Measurements from ENCODE around the gene CBX4. TPM values are rescaled to one million over a fixed set of nuclear protein-coding genes. Genes with fewer than 3 reads are reported as not detected.

Gene CBX4
- total RNA-seq, 2 donors from 2014 or later, result 4.2 to 4.9 TPM

DNA sequence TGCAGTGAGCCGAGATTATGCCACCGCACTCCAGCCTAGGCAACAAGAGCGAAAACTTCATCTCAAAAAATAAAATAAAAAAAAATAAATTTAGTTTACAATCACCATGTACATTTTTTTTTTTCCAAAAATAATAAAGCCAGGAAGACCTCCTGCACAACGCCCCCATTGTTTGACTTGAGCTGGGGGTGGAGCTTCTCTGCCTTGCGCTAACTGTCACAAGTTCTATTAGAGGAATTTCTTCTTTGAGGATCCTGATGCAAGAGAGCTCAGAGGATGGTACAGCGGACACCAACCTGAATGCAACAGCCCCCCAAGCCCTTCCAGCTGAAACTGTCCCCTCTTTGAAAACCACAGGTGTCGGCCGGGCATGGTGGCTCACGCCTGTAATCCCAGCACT, 24.9 kb upstream of the CBX4 start:
- DNase-seq, result no peak
- no peak overlapping the region for H3K27ac ChIP-seq (ENCODE audit: low read depth, low read length)
- H3K27me3 Mint-ChIP-seq (ENCODE audit: insufficient read depth), result peaks cover 7% of the 10 kb centered on the region
- WGBS, 2 experiments (ENCODE audit: insufficient coverage in 1 of 2, insufficient read length in 1 of 2), result 86 to 97% methylated on average over 2 to 7 of the region's 9 CpGs
- no peaks in the 10 kb centered on the region for H3K9me3 Mint-ChIP-seq
- H3K36me3 Mint-ChIP-seq (ENCODE audit: low read depth), result no peaks in the 10 kb centered on the region
- H3K9me3 ChIP-seq (ENCODE audit: control insufficient read depth, low read length), result no peaks in the 10 kb centered on the region
- H3K4me1 ChIP-seq (ENCODE audit: control insufficient read depth, insufficient read depth, low read length), result no peaks in the 10 kb centered on the region
- H3K27me3 ChIP-seq (ENCODE audit: control insufficient read depth, insufficient read depth, low read length, poor library complexity, severe bottlenecking), result no peaks in the 10 kb centered on the region
- no peak overlapping the region for H3K9ac ChIP-seq (ENCODE audit: extremely low read depth, low read length, poor library complexity, severe bottlenecking)
- peaks cover 8% of the 10 kb centered on the region for H3K4me1 Mint-ChIP-seq
- no peak overlapping the region for H3K27ac Mint-ChIP-seq
- TF ChIP-seq, protein P1, sequence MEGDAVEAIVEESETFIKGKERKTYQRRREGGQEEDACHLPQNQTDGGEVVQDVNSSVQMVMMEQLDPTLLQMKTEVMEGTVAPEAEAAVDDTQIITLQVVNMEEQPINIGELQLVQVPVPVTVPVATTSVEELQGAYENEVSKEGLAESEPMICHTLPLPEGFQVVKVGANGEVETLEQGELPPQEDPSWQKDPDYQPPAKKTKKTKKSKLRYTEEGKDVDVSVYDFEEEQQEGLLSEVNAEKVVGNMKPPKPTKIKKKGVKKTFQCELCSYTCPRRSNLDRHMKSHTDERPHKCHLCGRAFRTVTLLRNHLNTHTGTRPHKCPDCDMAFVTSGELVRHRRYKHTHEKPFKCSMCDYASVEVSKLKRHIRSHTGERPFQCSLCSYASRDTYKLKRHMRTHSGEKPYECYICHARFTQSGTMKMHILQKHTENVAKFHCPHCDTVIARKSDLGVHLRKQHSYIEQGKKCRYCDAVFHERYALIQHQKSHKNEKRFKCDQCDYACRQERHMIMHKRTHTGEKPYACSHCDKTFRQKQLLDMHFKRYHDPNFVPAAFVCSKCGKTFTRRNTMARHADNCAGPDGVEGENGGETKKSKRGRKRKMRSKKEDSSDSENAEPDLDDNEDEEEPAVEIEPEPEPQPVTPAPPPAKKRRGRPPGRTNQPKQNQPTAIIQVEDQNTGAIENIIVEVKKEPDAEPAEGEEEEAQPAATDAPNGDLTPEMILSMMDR (conservative IDR thresholded peaks at IDR 0.05), result no peak
- no peak overlapping the region for H3K4me3 Mint-ChIP-seq
- H3K36me3 ChIP-seq (ENCODE audit: control insufficient read depth, insufficient read depth, low read length), result no peaks in the 10 kb centered on the region
- H3K4me3 ChIP-seq (ENCODE audit: low read length), result no peak overlapping the region

DNA sequence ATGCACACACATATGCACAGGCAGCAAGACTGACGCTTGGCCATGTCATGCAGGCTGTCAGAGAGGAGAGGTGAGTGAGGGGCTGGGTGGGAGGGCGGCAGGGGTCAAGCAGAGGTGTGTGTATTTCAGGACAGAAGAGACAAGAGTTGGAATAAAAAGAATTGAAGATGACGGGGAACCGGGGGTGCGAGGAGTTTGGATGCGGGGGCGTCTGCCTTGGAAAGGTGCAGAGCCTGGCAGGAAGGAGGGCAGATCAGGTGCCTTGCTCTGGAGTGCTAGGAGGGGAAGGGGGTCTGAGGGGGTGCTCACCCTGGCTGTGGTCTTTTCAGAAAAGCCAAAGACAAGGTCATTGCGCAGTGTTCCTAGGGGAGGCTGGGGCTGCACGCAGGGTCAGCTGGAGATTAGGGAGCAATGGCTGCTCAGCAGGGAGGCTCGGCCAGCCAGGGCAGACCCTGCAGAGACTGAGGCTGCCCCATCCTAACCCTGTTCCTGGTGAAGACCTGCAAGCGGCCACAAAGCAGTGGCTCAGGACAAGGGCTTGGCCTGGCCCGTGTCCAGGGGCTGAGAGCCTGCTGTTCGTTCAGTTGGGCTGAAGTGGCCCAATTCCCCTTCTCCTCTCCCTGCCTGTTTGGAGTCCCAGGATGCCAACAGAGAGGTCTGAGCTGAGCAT, 23.7 kb upstream of the CBX4 start:
- no peaks in the 10 kb centered on the region for H3K4me1 ChIP-seq (ENCODE audit: control insufficient read depth, insufficient read depth, low read length)
- 89 to 90% methylated on average over 7 to 13 of the region's 13 CpGs for WGBS, 2 experiments (ENCODE audit: insufficient coverage in 1 of 2, insufficient read length in 1 of 2)
- peak; percentile 59 for DNase-seq
- H3K9me3 ChIP-seq (ENCODE audit: control insufficient read depth, low read length), result no peaks in the 10 kb centered on the region
- H3K27me3 Mint-ChIP-seq (ENCODE audit: insufficient read depth), result peaks cover 7% of the 10 kb centered on the region
- H3K4me1 Mint-ChIP-seq, result peaks cover 5% of the 10 kb centered on the region
- no peaks in the 10 kb centered on the region for H3K36me3 Mint-ChIP-seq (ENCODE audit: low read depth)
- TF ChIP-seq, protein P1 (conservative IDR thresholded peaks at IDR 0.05), result no peak
- H3K27ac ChIP-seq (ENCODE audit: low read depth, low read length), result no peak overlapping the region
- H3K4me3 ChIP-seq (ENCODE audit: low read length), result no peak overlapping the region
- no peaks in the 10 kb centered on the region for H3K36me3 ChIP-seq (ENCODE audit: control insufficient read depth, insufficient read depth, low read length)
- H3K9me3 Mint-ChIP-seq, result no peaks in the 10 kb centered on the region
- no peak overlapping the region for H3K27ac Mint-ChIP-seq
- no peak overlapping the region for H3K9ac ChIP-seq (ENCODE audit: extremely low read depth, low read length, poor library complexity, severe bottlenecking)
- no peak overlapping the region for H3K4me3 Mint-ChIP-seq
- H3K27me3 ChIP-seq (ENCODE audit: control insufficient read depth, insufficient read depth, low read length, poor library complexity, severe bottlenecking), result no peaks in the 10 kb centered on the region

DNA sequence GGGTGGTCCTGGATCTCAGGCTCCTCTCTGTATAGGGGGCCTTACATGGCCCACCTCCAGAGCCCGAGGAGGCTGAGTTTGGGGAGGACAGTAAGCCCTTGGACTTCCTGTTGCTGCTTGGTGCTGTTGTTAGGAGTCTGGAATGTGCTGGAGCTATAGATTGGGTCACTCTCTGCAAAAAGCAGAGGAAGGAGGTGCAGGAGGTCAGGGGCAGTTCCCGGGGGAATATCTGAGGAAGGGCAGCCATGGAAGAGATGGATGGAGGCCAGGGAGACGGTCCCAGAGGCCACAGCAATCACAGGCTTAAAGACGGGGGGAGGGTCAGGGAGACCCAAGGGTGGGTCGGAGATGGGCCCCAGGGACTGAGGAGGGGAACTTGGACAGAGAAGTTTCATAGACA, 23.0 kb upstream of the CBX4 start:
- Histone ChIP-seq H3K9ac (ENCODE audit: extremely low read depth, low read length, poor library complexity, severe bottlenecking) (no peak overlapping the region), H3K36me3 (ENCODE audit: control insufficient read depth, insufficient read depth, low read length) (no peaks in the 10 kb centered on the region), H3K27ac (ENCODE audit: low read depth, low read length) (no peak overlapping the region), H3K4me3 (ENCODE audit: low read length) (no peak overlapping the region), H3K27me3 (ENCODE audit: control insufficient read depth, insufficient read depth, low read length, poor library complexity, severe bottlenecking) (no peaks in the 10 kb centered on the region), H3K4me1 (ENCODE audit: control insufficient read depth, insufficient read depth, low read length) (no peaks in the 10 kb centered on the region), H3K9me3 (ENCODE audit: control insufficient read depth, low read length) (no peaks in the 10 kb centered on the region)
- Mint-ChIP-seq H3K27me3 (ENCODE audit: insufficient read depth) (peaks cover 9% of the 10 kb centered on the region), H3K36me3 (ENCODE audit: low read depth) (no peaks in the 10 kb centered on the region), H3K27ac (no peak overlapping the region), H3K4me1 (peaks cover 5% of the 10 kb centered on the region), H3K9me3 (no peaks in the 10 kb centered on the region), H3K4me3 (no peak overlapping the region)
- no peak for DNase-seq
- TF ChIP-seq, protein P1 (conservative IDR thresholded peaks at IDR 0.05), result no peak
- 68 to 91% methylated on average over 4 to 5 of the region's 5 CpGs for WGBS, 2 experiments (ENCODE audit: insufficient coverage in 1 of 2, insufficient read length in 1 of 2)

Data from endodermal cell (in vitro differentiated cells).